ENCODE data around the gene SLC22A12. TPM values are rescaled to one million over a fixed set of nuclear protein-coding genes. Genes with fewer than 3 reads are reported as not detected.

SLC22A12 gene
- total RNA-seq, 4 donors from 2014 or later: not detected

DNA sequence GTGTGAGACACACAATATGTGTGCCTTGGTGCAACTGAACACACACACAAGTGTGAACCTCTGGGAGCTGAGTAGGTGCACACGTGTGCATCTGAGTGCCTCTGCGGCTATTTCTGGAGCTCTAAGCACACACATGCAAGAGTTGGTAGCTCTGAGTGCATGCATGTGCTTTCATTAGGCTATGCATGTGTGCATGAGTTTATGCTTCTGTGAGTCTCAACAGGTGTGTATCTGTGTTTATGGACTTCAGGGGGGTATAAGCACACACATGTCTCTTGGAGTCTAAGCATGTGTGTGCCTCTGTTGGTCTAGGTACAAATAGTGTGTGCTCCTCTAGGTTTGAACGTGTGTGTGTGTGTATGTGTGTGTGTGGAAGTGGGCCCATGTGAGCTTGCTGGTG, 25.8 kb downstream of the SLC22A12 start:
- TF ChIP-seq POLR2A (IDR thresholded peaks at IDR 0.05): no peak
- TF ChIP-seq EP300 (IDR thresholded peaks at IDR 0.05): no peak
- TF ChIP-seq POLR2AphosphoS5 (IDR thresholded peaks at IDR 0.05): no peak
- TF ChIP-seq, protein P1, sequence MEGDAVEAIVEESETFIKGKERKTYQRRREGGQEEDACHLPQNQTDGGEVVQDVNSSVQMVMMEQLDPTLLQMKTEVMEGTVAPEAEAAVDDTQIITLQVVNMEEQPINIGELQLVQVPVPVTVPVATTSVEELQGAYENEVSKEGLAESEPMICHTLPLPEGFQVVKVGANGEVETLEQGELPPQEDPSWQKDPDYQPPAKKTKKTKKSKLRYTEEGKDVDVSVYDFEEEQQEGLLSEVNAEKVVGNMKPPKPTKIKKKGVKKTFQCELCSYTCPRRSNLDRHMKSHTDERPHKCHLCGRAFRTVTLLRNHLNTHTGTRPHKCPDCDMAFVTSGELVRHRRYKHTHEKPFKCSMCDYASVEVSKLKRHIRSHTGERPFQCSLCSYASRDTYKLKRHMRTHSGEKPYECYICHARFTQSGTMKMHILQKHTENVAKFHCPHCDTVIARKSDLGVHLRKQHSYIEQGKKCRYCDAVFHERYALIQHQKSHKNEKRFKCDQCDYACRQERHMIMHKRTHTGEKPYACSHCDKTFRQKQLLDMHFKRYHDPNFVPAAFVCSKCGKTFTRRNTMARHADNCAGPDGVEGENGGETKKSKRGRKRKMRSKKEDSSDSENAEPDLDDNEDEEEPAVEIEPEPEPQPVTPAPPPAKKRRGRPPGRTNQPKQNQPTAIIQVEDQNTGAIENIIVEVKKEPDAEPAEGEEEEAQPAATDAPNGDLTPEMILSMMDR (IDR thresholded peaks at IDR 0.05): no peak
- DNase-seq (ENCODE audit: low spot score in 2 of 2): no peak
- Histone ChIP-seq H3K4me1 (peaks cover 8% of the 10 kb centered on the region), H3K27me3 (no peaks in the 10 kb centered on the region), H3K36me3 (no peaks in the 10 kb centered on the region), H3K4me3 (no peak overlapping the region), H3K27ac (no peak overlapping the region), H3K9me3 (no peaks in the 10 kb centered on the region)
- 100% methylated on average over 1 of the region's 3 CpGs for WGBS

DNA sequence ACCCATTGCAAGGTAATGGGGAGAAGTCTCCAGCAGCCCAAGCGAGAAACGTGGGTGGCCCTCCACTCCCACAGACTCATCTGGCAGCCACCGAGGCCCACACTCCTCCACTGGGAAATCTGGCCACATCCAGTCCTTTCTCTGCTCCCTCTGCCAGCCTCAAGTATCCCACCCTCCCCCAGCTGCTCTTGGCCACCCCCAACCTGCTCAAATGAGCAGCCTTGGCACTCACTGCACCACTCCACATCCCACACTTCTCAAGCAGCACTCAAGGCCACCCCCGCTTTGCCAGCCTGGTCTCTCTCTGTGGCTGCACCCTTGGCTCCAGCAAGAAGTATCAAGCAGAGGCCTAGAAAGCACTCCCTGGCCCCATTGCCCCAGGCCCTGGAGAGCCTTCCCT, 28.2 kb downstream of the SLC22A12 start:
- no peak overlapping the region for H3K27ac ChIP-seq
- no peak for DNase-seq (ENCODE audit: low spot score in 2 of 2)
- no peak for TF ChIP-seq EP300 (IDR thresholded peaks at IDR 0.05)
- TF ChIP-seq, protein P1 (IDR thresholded peaks at IDR 0.05): no peak
- no peak for TF ChIP-seq POLR2A (IDR thresholded peaks at IDR 0.05)
- TF ChIP-seq POLR2AphosphoS5 (IDR thresholded peaks at IDR 0.05): no peak
- H3K27me3 ChIP-seq: no peaks in the 10 kb centered on the region
- H3K9me3 ChIP-seq: no peaks in the 10 kb centered on the region
- WGBS: 96% methylated on average over 4 of the region's 4 CpGs
- H3K4me3 ChIP-seq: no peak overlapping the region
- no peaks in the 10 kb centered on the region for H3K36me3 ChIP-seq
- H3K4me1 ChIP-seq: peaks cover 8% of the 10 kb centered on the region

DNA sequence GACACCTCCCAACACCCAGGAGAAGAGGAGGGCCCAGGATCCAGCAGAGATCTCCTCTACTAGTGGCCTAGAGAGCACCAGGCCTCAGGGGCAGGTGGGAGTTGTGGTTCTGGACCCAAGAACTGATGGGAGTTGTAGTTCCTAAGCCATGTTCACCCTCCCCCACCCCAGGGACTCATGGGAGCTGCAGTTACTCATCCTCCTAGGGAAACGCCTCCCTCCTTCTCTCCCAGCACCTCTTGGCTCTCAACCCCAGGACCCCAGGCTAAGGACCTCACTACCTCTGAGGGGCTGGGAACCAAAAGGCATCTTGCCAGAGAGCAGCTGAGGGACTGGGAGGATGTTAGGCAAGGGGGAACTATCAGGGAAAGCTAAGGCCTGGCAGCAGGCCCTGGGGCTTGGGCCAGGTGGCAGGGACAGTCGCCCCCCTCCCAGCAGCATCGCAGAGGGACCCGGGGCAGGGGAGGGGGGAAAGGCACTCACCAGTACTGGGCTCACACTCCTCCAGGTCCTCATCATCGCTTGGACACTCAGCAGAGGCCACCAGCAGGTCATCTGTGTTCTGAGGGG, 28.9 kb downstream of the SLC22A12 start:
- Histone ChIP-seq H3K36me3 (no peaks in the 10 kb centered on the region), H3K9me3 (no peaks in the 10 kb centered on the region), H3K4me1 (peaks cover 8% of the 10 kb centered on the region), H3K27ac (no peak overlapping the region), H3K4me3 (no peak overlapping the region), H3K27me3 (no peaks in the 10 kb centered on the region)
- TF ChIP-seq POLR2AphosphoS5 (IDR thresholded peaks at IDR 0.05): no peak
- TF ChIP-seq, protein P1 (IDR thresholded peaks at IDR 0.05): no peak
- TF ChIP-seq EP300 (IDR thresholded peaks at IDR 0.05): no peak
- no peak for TF ChIP-seq POLR2A (IDR thresholded peaks at IDR 0.05)
- DNase-seq (ENCODE audit: low spot score in 2 of 2): no peak
- 63% methylated on average over 4 of the region's 5 CpGs for WGBS

DNA sequence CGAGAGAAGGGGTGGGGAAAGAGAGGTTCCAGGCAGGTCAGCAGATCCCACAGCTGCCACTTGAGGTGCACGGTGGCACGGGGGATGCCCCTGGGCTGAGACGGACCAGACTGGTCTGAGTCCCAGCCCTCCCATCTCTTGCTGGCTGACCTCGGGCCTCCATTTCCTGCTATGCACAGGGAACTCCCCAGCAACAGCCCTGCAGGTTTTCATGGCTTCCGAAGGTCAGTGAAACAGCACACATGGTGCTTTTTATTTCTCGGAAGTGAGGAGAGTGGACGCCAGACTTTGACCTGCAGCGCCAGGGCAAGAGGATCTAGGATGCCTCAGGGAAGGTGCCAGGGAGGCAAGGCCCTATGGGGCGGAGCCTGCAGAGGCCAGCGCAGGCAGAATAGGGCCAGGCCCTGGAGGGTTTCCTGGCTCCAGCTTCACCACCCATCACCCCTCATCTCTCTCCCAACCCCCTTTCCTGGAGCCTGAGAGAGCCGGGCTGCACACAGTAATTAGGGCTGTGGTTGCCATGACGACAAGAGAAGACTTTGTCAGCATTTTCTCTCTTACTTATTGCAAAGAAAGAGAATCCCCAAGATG, 29.5 kb downstream of the SLC22A12 start:
- Histone ChIP-seq H3K27me3 (no peaks in the 10 kb centered on the region), H3K4me1 (peaks cover 8% of the 10 kb centered on the region), H3K9me3 (no peaks in the 10 kb centered on the region), H3K27ac (no peak overlapping the region), H3K36me3 (no peaks in the 10 kb centered on the region), H3K4me3 (no peak overlapping the region)
- TF ChIP-seq, protein P1 (IDR thresholded peaks at IDR 0.05): no peak
- TF ChIP-seq EP300 (IDR thresholded peaks at IDR 0.05): no peak
- TF ChIP-seq POLR2A (IDR thresholded peaks at IDR 0.05): no peak
- TF ChIP-seq POLR2AphosphoS5 (IDR thresholded peaks at IDR 0.05): no peak
- WGBS: 61% methylated on average over 10 of the region's 13 CpGs
- DNase-seq (ENCODE audit: low spot score in 2 of 2): no peak

DNA sequence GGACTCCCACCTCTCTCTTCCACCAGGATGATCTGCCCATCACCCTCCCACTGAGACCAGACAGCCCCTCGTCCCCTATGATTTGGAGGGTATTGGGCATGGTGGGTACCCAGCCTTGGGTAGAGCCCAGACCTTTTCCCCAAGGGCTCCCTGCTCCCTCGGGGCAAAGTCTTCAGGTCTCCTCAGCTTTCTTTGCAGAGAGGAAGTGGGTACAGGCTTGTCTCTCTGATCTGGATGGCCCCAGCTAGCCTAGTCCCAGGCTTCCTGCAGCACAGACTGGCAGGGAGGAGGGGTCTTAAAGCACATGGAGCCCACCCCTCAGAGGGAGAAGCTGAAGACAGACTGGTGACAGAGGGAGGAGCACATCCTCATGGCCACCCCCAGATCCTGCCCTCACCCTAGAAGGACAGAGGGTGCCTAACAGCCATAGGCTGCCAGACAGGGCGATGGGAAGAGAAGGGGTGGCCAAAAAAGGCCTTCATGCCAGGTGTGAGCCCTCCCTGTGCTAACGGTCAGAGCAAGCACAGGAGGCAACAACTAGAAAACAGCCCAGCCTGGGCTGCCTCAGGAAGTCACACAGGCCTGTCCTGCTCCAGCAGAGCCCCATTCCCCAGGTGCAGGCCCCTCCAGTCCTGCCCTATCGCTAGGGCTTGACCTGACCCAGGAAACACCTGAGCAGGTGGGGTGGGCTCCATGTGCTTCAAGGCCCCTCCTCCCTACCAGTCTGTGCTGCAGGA, 30.4 kb downstream of the SLC22A12 start:
- no peaks in the 10 kb centered on the region for H3K36me3 ChIP-seq
- no peak overlapping the region for H3K4me3 ChIP-seq
- H3K9me3 ChIP-seq: no peaks in the 10 kb centered on the region
- no peaks in the 10 kb centered on the region for H3K27me3 ChIP-seq
- TF ChIP-seq POLR2A (IDR thresholded peaks at IDR 0.05) (no peak), POLR2AphosphoS5 (IDR thresholded peaks at IDR 0.05) (no peak), EP300 (IDR thresholded peaks at IDR 0.05) (no peak)
- TF ChIP-seq, protein P1 (IDR thresholded peaks at IDR 0.05): no peak
- 75% methylated on average over 2 of the region's 5 CpGs for WGBS
- peaks cover 8% of the 10 kb centered on the region for H3K4me1 ChIP-seq
- H3K27ac ChIP-seq: no peak overlapping the region
- no peak for DNase-seq (ENCODE audit: low spot score in 2 of 2)

All from suprapubic skin (tissue), 4 donors.